ENCODE data around the gene ASIC4.

Gene ASIC4

DNA sequence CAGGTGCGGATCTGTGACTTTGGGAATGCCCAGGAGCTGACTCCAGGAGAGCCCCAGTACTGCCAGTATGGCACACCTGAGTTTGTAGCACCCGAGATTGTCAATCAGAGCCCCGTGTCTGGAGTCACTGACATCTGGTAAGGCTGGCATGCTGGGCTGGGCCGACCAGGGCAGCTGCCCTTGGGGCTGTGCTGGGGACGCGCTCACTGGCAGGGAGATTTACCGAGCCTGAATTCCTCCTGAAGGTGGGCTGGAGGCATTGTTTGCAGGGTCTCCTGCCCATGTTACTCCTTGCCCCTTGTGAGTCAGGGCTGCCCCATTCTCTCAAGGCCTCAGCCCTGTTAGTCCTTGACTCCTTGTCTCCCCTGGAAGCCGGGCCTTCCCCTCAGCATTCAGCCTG, 34.3 kb upstream of the ASIC4 start:
- Histone ChIP-seq H3K4me3 (ENCODE audit: low read depth in 1 of 2, low read length in 2 of 2) (no peak overlapping the region), H3K9me3 (ENCODE audit: control insufficient read depth in 1 of 2, low read length in 2 of 2) (no peaks in the 10 kb centered on the region), H3K27me3 (ENCODE audit: control insufficient read depth in 1 of 2, insufficient read depth in 2 of 2, low read length in 2 of 2) (peaks cover 28 to 40% of the 10 kb centered on the region in 2 donors), H3K9ac (ENCODE audit: low read depth in 1 of 2, low read length in 2 of 2) (no peak overlapping the region), H3K36me3 (ENCODE audit: control insufficient read depth in 1 of 2, insufficient read depth in 2 of 2, low read length in 2 of 2) (no peaks in the 10 kb centered on the region), H3K4me1 (ENCODE audit: control insufficient read depth in 1 of 2, insufficient read depth in 2 of 2, low read length in 2 of 2) (peaks cover 0 to 8% of the 10 kb centered on the region in 2 donors), H3K27ac (ENCODE audit: low read depth, low read length) (no peak overlapping the region)

DNA sequence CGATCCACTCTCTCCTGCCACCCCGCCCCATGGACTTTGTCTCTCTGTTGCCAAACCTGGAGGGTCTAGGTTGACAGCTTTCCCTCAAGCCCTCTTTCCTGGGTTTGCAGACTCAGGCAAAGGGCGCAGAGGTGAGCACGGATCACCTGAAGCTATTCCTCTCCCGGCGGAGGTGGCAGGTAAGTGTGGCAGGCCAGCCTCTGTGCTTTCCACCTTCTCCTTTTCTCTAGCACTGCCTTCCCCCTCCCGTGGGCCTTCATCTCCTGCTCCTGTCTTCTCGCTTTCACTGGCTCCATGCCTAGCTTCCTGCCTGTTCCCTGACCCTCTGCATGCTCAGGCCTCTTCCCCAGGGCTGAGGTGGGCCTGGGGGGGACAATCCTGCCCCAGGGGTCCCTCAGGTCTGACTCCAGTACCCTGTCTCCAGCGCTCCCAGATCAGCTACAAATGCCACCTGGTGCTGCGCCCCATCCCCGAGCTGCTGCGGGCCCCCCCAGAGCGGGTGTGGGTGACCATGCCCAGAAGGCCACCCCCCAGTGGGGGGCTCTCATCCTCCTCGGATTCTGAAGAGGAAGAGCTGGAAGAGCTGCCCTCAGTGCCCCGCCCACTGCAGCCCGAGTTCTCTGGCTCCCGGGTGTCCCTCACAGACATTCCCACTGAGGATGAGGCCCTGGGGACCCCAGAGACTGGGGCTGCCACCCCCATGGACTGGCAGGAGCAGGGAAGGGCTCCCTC, 31.4 kb upstream of the ASIC4 start:
- Histone ChIP-seq H3K27ac (ENCODE audit: low read depth, low read length) (no peak overlapping the region), H3K4me3 (ENCODE audit: low read depth in 1 of 2, low read length in 2 of 2) (no peak overlapping the region), H3K9me3 (ENCODE audit: control insufficient read depth in 1 of 2, low read length in 2 of 2) (no peaks in the 10 kb centered on the region), H3K9ac (ENCODE audit: low read depth in 1 of 2, low read length in 2 of 2) (no peak overlapping the region), H3K27me3 (ENCODE audit: control insufficient read depth in 1 of 2, insufficient read depth in 2 of 2, low read length in 2 of 2) (peaks cover 45 to 58% of the 10 kb centered on the region in 2 donors), H3K4me1 (ENCODE audit: control insufficient read depth in 1 of 2, insufficient read depth in 2 of 2, low read length in 2 of 2) (peaks cover 0 to 8% of the 10 kb centered on the region in 2 donors), H3K36me3 (ENCODE audit: control insufficient read depth in 1 of 2, insufficient read depth in 2 of 2, low read length in 2 of 2) (no peaks in the 10 kb centered on the region)

DNA sequence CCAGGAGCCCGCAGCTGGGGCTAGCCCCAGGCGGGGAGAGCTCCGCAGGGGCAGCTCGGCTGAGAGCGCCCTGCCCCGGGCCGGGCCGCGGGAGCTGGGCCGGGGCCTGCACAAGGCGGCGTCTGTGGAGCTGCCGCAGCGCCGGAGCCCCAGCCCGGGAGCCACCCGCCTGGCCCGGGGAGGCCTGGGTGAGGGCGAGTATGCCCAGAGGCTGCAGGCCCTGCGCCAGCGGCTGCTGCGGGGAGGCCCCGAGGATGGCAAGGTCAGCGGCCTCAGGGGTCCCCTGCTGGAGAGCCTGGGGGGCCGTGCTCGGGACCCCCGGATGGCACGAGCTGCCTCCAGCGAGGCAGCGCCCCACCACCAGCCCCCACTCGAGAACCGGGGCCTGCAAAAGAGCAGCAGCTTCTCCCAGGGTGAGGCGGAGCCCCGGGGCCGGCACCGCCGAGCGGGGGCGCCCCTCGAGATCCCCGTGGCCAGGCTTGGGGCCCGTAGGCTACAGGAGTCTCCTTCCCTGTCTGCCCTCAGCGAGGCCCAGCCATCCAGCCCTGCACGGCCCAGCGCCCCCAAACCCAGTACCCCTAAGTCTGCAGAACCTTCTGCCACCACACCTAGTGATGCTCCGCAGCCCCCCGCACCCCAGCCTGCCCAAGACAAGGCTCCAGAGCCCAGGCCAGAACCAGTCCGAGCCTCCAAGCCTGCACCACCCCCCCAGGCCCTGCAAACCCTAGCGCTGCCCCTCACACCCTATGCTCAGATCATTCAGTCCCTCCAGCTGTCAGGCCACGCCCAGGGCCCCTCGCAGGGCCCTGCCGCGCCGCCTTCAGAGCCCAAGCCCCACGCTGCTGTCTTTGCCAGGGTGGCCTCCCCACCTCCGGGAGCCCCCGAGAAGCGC, 30.6 kb upstream of the ASIC4 start:
- Histone ChIP-seq H3K4me1 (ENCODE audit: control insufficient read depth in 1 of 2, insufficient read depth in 2 of 2, low read length in 2 of 2) (peaks cover 0 to 8% of the 10 kb centered on the region in 2 donors), H3K27me3 (ENCODE audit: control insufficient read depth in 1 of 2, insufficient read depth in 2 of 2, low read length in 2 of 2) (peaks cover 45 to 58% of the 10 kb centered on the region in 2 donors), H3K27ac (ENCODE audit: low read depth, low read length) (no peak overlapping the region), H3K9me3 (ENCODE audit: control insufficient read depth in 1 of 2, low read length in 2 of 2) (no peaks in the 10 kb centered on the region), H3K36me3 (ENCODE audit: control insufficient read depth in 1 of 2, insufficient read depth in 2 of 2, low read length in 2 of 2) (no peaks in the 10 kb centered on the region), H3K4me3 (ENCODE audit: low read depth in 1 of 2, low read length in 2 of 2) (no peak overlapping the region), H3K9ac (ENCODE audit: low read depth in 1 of 2, low read length in 2 of 2) (no peak overlapping the region)

DNA sequence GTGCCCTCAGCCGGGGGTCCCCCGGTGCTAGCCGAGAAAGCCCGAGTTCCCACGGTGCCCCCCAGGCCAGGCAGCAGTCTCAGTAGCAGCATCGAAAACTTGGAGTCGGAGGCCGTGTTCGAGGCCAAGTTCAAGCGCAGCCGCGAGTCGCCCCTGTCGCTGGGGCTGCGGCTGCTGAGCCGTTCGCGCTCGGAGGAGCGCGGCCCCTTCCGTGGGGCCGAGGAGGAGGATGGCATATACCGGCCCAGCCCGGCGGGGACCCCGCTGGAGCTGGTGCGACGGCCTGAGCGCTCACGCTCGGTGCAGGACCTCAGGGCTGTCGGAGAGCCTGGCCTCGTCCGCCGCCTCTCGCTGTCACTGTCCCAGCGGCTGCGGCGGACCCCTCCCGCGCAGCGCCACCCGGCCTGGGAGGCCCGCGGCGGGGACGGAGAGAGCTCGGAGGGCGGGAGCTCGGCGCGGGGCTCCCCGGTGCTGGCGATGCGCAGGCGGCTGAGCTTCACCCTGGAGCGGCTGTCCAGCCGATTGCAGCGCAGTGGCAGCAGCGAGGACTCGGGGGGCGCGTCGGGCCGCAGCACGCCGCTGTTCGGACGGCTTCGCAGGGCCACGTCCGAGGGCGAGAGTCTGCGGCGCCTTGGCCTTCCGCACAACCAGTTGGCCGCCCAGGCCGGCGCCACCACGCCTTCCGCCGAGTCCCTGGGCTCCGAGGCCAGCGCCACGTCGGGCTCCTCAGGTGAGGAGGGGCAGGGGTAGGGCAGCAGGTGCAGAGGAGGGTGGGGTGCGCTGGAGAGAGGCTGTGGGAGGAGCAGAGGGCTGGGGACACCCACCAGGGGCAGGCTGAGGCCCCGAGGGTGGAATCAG, 29.7 kb upstream of the ASIC4 start:
- H3K27me3 ChIP-seq (ENCODE audit: control insufficient read depth in 1 of 2, insufficient read depth in 2 of 2, low read length in 2 of 2), result peaks cover 45 to 58% of the 10 kb centered on the region in 2 donors
- H3K36me3 ChIP-seq (ENCODE audit: control insufficient read depth in 1 of 2, insufficient read depth in 2 of 2, low read length in 2 of 2), result no peaks in the 10 kb centered on the region
- no peak overlapping the region for H3K27ac ChIP-seq (ENCODE audit: low read depth, low read length)

DNA sequence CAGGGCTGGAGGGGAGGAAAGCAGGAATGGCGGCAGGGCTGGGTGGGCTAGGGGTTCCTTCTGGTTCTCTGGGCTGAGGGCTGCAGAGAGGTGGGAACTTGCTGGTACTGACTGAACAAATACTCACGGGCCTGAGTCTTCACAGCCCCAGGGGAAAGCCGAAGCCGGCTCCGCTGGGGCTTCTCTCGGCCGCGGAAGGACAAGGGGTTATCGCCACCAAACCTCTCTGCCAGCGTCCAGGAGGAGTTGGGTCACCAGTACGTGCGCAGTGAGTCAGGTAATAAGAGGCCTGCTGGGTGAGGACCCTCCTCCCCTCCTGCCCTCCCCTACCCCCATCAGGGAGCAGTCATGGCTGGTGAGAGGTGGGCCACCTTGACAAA, 29.1 kb upstream of the ASIC4 start:
- Histone ChIP-seq H3K9ac (ENCODE audit: low read depth in 1 of 2, low read length in 2 of 2) (no peak overlapping the region), H3K27ac (ENCODE audit: low read depth, low read length) (no peak overlapping the region), H3K27me3 (ENCODE audit: control insufficient read depth in 1 of 2, insufficient read depth in 2 of 2, low read length in 2 of 2) (peaks cover 45 to 58% of the 10 kb centered on the region in 2 donors), H3K9me3 (ENCODE audit: control insufficient read depth in 1 of 2, low read length in 2 of 2) (no peaks in the 10 kb centered on the region), H3K36me3 (ENCODE audit: control insufficient read depth in 1 of 2, insufficient read depth in 2 of 2, low read length in 2 of 2) (no peaks in the 10 kb centered on the region), H3K4me3 (ENCODE audit: low read depth in 1 of 2, low read length in 2 of 2) (no peak overlapping the region), H3K4me1 (ENCODE audit: control insufficient read depth in 1 of 2, insufficient read depth in 2 of 2, low read length in 2 of 2) (peaks cover 0 to 8% of the 10 kb centered on the region in 2 donors)

More for the DNA sequence above, 29.7 kb upstream of the ASIC4 start:
- Histone ChIP-seq H3K9ac (ENCODE audit: low read depth in 1 of 2, low read length in 2 of 2) (no peak overlapping the region), H3K4me3 (ENCODE audit: low read depth in 1 of 2, low read length in 2 of 2) (no peak overlapping the region), H3K9me3 (ENCODE audit: control insufficient read depth in 1 of 2, low read length in 2 of 2) (no peaks in the 10 kb centered on the region), H3K4me1 (ENCODE audit: control insufficient read depth in 1 of 2, insufficient read depth in 2 of 2, low read length in 2 of 2) (peaks cover 0 to 8% of the 10 kb centered on the region in 2 donors)

DNA sequence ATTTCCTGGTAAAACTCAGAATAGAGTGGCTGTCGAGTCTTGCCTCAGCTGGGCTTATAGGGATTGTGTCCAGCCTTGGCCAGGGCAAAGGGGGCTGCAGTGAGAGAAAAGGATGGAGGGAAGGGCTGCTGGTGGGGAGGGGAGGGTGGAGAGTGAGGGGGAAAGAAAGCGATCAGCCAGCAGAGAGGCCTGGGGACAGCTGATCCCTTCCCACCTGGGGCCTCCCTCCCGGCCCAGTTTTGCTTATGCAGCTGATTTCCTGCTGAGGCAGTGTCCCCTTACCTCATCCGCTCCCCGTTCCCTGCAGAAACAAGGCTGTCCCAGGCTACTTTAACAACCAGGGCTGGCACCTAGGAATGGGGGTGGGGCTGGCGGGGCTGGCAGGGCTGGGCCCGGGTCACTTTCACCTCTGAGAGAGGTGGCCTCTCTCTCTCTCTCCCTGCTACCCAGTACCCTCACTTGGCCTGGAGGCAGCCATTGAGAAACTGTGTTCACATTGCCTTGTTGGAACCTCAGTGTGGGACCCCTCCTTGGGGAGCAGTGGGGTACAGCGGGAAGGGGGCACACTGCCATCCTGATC, 27.8 kb upstream of the ASIC4 start:
- Histone ChIP-seq H3K9me3 (ENCODE audit: control insufficient read depth in 1 of 2, low read length in 2 of 2) (no peaks in the 10 kb centered on the region), H3K9ac (ENCODE audit: low read depth in 1 of 2, low read length in 2 of 2) (no peak overlapping the region), H3K4me1 (ENCODE audit: control insufficient read depth in 1 of 2, insufficient read depth in 2 of 2, low read length in 2 of 2) (peaks cover 0 to 8% of the 10 kb centered on the region in 2 donors), H3K4me3 (ENCODE audit: low read depth in 1 of 2, low read length in 2 of 2) (no peak overlapping the region), H3K36me3 (ENCODE audit: control insufficient read depth in 1 of 2, insufficient read depth in 2 of 2, low read length in 2 of 2) (no peaks in the 10 kb centered on the region), H3K27me3 (ENCODE audit: control insufficient read depth in 1 of 2, insufficient read depth in 2 of 2, low read length in 2 of 2) (peaks cover 45 to 53% of the 10 kb centered on the region in 2 donors), H3K27ac (ENCODE audit: low read depth, low read length) (no peak overlapping the region)

DNA sequence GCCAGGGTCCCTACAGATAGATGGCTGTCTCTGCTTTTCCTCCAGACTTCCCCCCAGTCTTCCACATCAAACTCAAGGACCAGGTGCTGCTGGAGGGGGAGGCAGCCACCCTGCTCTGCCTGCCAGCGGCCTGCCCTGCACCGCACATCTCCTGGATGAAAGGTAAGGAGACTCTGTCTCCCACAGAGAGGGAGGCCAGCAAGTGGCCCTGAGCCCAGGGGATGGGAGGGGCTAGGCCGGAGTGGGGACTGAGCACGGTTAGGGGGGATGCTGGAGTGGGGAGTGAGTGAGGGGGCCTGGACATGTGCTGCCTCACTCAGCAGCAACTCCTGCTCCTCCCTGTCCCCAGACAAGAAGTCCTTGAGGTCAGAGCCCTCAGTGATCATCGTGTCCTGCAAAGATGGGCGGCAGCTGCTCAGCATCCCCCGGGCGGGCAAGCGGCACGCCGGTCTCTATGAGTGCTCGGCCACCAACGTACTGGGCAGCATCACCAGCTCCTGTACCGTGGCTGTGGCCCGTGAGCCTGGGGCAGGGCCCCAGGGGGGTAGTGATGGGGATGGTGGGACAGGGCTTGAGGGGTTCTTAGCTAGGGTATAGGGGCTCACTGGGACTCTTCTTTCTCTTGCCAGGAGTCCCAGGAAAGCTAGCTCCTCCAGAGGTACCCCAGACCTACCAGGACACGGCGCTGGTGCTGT, 26.0 kb upstream of the ASIC4 start:
- peaks cover 0 to 8% of the 10 kb centered on the region in 2 donors for H3K4me1 ChIP-seq (ENCODE audit: control insufficient read depth in 1 of 2, insufficient read depth in 2 of 2, low read length in 2 of 2)
- H3K27ac ChIP-seq (ENCODE audit: low read depth, low read length), result no peak overlapping the region
- no peaks in the 10 kb centered on the region for H3K36me3 ChIP-seq (ENCODE audit: control insufficient read depth in 1 of 2, insufficient read depth in 2 of 2, low read length in 2 of 2)
- H3K27me3 ChIP-seq (ENCODE audit: control insufficient read depth in 1 of 2, insufficient read depth in 2 of 2, low read length in 2 of 2), result peaks cover 34 to 40% of the 10 kb centered on the region in 2 donors
- no peak overlapping the region for H3K9ac ChIP-seq (ENCODE audit: low read depth in 1 of 2, low read length in 2 of 2)
- H3K9me3 ChIP-seq (ENCODE audit: control insufficient read depth in 1 of 2, low read length in 2 of 2), result no peaks in the 10 kb centered on the region
- H3K4me3 ChIP-seq (ENCODE audit: low read depth in 1 of 2, low read length in 2 of 2), result no peak overlapping the region

DNA sequence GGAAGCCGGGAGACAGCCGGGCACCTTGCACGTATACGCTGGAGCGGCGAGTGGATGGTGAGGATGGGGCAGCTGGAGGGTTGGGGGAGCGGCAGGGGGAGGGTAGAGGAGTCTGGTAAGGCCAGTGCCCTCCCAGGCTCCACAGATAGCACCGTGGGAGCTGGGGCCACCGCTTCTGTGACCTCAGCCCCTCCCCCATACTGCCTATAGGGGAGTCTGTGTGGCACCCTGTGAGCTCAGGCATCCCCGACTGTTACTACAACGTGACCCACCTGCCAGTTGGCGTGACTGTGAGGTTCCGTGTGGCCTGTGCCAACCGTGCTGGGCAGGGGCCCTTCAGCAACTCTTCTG, 25.5 kb upstream of the ASIC4 start:
- Histone ChIP-seq H3K9me3 (ENCODE audit: control insufficient read depth in 1 of 2, low read length in 2 of 2) (no peaks in the 10 kb centered on the region), H3K4me3 (ENCODE audit: low read depth in 1 of 2, low read length in 2 of 2) (no peak overlapping the region), H3K27ac (ENCODE audit: low read depth, low read length) (no peak overlapping the region), H3K4me1 (ENCODE audit: control insufficient read depth in 1 of 2, insufficient read depth in 2 of 2, low read length in 2 of 2) (peaks cover 0 to 6% of the 10 kb centered on the region in 2 donors), H3K27me3 (ENCODE audit: control insufficient read depth in 1 of 2, insufficient read depth in 2 of 2, low read length in 2 of 2) (peaks cover 34 to 40% of the 10 kb centered on the region in 2 donors), H3K36me3 (ENCODE audit: control insufficient read depth in 1 of 2, insufficient read depth in 2 of 2, low read length in 2 of 2) (no peaks in the 10 kb centered on the region), H3K9ac (ENCODE audit: low read depth in 1 of 2, low read length in 2 of 2) (no peak overlapping the region)

DNA sequence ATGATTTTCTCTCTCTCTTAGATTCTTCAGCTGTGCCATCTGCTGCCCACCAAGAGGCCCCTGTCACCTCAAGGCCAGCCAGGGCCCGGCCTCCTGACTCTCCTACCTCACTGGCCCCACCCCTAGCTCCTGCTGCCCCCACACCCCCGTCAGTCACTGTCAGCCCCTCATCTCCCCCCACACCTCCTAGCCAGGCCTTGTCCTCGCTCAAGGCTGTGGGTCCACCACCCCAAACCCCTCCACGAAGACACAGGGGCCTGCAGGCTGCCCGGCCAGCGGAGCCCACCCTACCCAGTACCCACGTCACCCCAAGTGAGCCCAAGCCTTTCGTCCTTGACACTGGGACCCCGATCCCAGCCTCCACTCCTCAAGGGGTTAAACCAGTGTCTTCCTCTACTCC, 25.0 kb upstream of the ASIC4 start:
- Histone ChIP-seq H3K4me1 (ENCODE audit: control insufficient read depth in 1 of 2, insufficient read depth in 2 of 2, low read length in 2 of 2) (peaks cover 0 to under 1% of the 10 kb centered on the region in 2 donors), H3K9ac (ENCODE audit: low read depth in 1 of 2, low read length in 2 of 2) (no peak overlapping the region), H3K4me3 (ENCODE audit: low read depth in 1 of 2, low read length in 2 of 2) (no peak overlapping the region), H3K36me3 (ENCODE audit: control insufficient read depth in 1 of 2, insufficient read depth in 2 of 2, low read length in 2 of 2) (no peaks in the 10 kb centered on the region), H3K27me3 (ENCODE audit: control insufficient read depth in 1 of 2, insufficient read depth in 2 of 2, low read length in 2 of 2) (peaks cover 34 to 38% of the 10 kb centered on the region in 2 donors), H3K9me3 (ENCODE audit: control insufficient read depth in 1 of 2, low read length in 2 of 2) (no peaks in the 10 kb centered on the region), H3K27ac (ENCODE audit: low read depth, low read length) (no peak overlapping the region)

Data from duodenal mucosa (tissue), 2 donors.